GM12892 (cell line): ENCODE results near the gene XYLT2.

Experiments
- POLR2A ChIP-seq: IDR thresholded peaks from 2 replicates; pipeline ENCODE4 v1.6.1; 2011; ENCODE audit warnings: low read depth, low read length, control low read depth
- POLR2AphosphoS5 ChIP-seq: IDR thresholded peaks from 2 replicates; pipeline ENCODE4 v1.6.1; 2011; ENCODE audit warnings: low read depth, low read length, control low read depth
- TAF1 ChIP-seq: IDR thresholded peaks from 2 replicates; pipeline ENCODE4 v1.6.1; 2011; ENCODE audit warnings: low read depth, mild to moderate bottlenecking, control low read depth, low read length, borderline replicate concordance

GRCh38 chr17:50301891-50302584, 43.9 kb upstream of the XYLT2 start:
- TF ChIP-seq POLR2AphosphoS5 (no peak), POLR2A (no peak), TAF1 (no peak)
